Measurements from ENCODE around the gene ARID1B. TPM values are rescaled to one million over a fixed set of nuclear protein-coding genes. Genes with fewer than 3 reads are reported as not detected.

The ARID1B gene
- total and polyA plus RNA-seq, 12 donors: 13.3 to 85.6 (median 50.9) TPM

GRCh38 chr6:156872903-156873302 is 95.7 kb downstream of the ARID1B start:
- no peak for DNase-seq
- WGBS, 4 donors: 87 to 96% (median 93%) methylated on average over 8 of the region's 8 CpGs
- intact Hi-C loops (cut with DNase I): no loop called here
- TF ChIP-seq POLR2A (IDR thresholded peaks at IDR 0.05) (no peak), CTCF (IDR thresholded peaks at IDR 0.05) (no peak)
- H3K27me3 ChIP-seq: no peaks in the 10 kb centered on the region
- H3K4me1 ChIP-seq (replicated peaks in 1 of 2): peaks cover 0 to 24% of the 10 kb centered on the region in 2 donors
- H3K4me3 ChIP-seq: no peak overlapping the region
- no peak overlapping the region for H3K27ac ChIP-seq
- H3K36me3 ChIP-seq (replicated peaks in 1 of 2): no peaks in the 10 kb centered on the region
- H3K9me3 ChIP-seq (replicated peaks in 1 of 3): no peaks in the 10 kb centered on the region

DNA sequence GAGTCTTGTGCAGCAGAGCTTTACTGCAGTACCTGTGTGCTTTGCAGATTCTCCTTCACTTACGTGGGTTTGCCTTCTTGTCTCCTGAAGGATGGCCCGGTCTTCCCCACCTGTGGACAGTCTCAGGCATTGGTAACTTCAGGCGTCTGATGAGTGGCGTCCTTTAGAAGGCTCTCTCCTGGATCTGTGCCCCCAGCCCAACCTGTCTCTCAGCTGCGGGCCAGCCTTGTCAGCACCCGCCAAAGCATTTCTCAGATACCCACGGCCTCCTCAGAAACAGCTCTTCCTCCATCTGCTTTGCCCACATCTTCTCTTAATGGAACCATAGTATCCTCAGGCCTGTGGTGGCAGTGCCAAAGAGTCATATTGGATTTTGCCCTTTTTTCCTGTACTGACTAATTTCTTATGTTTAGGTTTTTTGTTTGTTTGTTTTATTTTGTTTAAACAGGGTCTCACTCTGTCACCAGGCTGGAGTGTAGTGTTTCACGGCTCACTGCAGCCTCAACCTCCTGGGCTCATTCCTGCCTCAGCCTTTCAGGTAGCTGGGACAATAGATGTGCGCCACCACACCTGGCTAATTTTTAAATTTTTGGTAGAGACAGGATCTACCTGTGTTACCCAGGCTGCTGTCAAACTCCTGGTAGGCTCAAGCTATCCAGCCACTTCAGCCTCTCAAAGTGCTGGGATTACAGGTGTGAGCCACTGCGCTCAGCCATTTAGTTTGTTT is 96.6 kb downstream of the ARID1B start:
- intact Hi-C loops (cut with DNase I): no loop called here
- DNase-seq: no peak
- Histone ChIP-seq H3K27me3 (no peaks in the 10 kb centered on the region), H3K4me3 (no peak overlapping the region), H3K36me3 (replicated peaks in 1 of 2) (no peaks in the 10 kb centered on the region), H3K4me1 (replicated peaks in 1 of 2) (peaks cover 0 to 24% of the 10 kb centered on the region in 2 donors), H3K9me3 (replicated peaks in 1 of 3) (no peaks in the 10 kb centered on the region), H3K27ac (no peak overlapping the region)
- TF ChIP-seq POLR2A (IDR thresholded peaks at IDR 0.05) (no peak), CTCF (IDR thresholded peaks at IDR 0.05) (no peak)
- WGBS, 4 donors: 94 to 97% (median 97%) methylated on average over 10 of the region's 10 CpGs

GRCh38 chr6:156875062-156875461 is 97.9 kb downstream of the ARID1B start:
- TF ChIP-seq CTCF (IDR thresholded peaks at IDR 0.05) (no peak), POLR2A (IDR thresholded peaks at IDR 0.05) (no peak)
- intact Hi-C loops (cut with DNase I): no loop called here
- no peak for DNase-seq
- Histone ChIP-seq H3K4me3 (no peak overlapping the region), H3K36me3 (replicated peaks in 1 of 2) (no peaks in the 10 kb centered on the region), H3K27me3 (no peaks in the 10 kb centered on the region), H3K4me1 (replicated peaks in 1 of 2) (peaks cover 0 to 24% of the 10 kb centered on the region in 2 donors), H3K27ac (no peak overlapping the region), H3K9me3 (replicated peaks in 1 of 3) (no peaks in the 10 kb centered on the region)
- WGBS, 4 donors: 80 to 94% (median 90%) methylated on average over 2 of the region's 2 CpGs

DNA sequence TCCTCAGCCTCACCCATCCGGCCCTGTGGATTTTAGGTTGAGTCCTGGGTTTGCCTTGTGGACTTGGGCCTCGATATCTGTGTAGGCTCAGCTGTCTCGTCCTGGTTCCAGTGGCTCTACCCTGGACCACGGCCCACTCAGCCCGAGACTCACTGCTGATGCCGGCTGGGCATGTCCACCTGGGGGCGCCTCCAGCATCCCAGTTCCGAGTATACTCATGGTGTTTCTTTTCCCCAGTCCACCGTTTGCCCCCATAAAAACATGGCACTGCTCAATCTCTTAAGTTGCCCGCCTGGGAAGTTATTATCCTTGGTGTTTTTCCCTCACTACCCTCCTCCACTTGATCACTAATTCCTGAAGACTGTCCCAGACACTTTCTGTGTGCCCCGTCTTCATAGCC is 99.1 kb downstream of the ARID1B start:
- 89 to 93% (median 90%) methylated on average over 8 to 11 of the region's 11 CpGs for WGBS, 4 donors
- DNase-seq: peak in 1 of 7 donors; percentile 27
- no peak for TF ChIP-seq POLR2A (IDR thresholded peaks at IDR 0.05)
- peak in 3 of 6 experiments; percentile 20 to 23 (median 22) for TF ChIP-seq CTCF (IDR thresholded peaks at IDR 0.05)
- no peak overlapping the region for H3K27ac ChIP-seq
- H3K4me3 ChIP-seq: no peak overlapping the region
- no peaks in the 10 kb centered on the region for H3K9me3 ChIP-seq (replicated peaks in 1 of 3)
- peaks cover 0 to 15% of the 10 kb centered on the region in 2 donors for H3K4me1 ChIP-seq (replicated peaks in 1 of 2)
- intact Hi-C loops (cut with DNase I): no loop called here
- H3K27me3 ChIP-seq: no peaks in the 10 kb centered on the region
- H3K36me3 ChIP-seq (replicated peaks in 1 of 2): no peaks in the 10 kb centered on the region

All from adrenal gland (tissue), 12 donors.